Heart left ventricle (tissue), 13 donors: Measurements from ENCODE around the gene G6PD.
"Not testable (repeated sequence)": the region's sequence is repeated elsewhere in the genome, so short reads cannot be mapped to it uniquely, and the experiment has no call there.

Source experiments
- CTCF ChIP-seq, 12 donors: fragments of 200-600 bp; sonication (generic) in 4 of 12; IDR thresholded peaks; one replicate each; pipeline versions ENCODE4 v1.5.0 to v1.8.0; 2018 to 2022; ENCODE audit warnings: antibody characterized with exemption in 12 of 12, mild to moderate bottlenecking in 5 of 12
- POLR2A ChIP-seq, 2 donors: fragments of 450-650 bp; IDR thresholded peaks; one replicate each; pipeline ENCODE4 v1.6.1; 2017; ENCODE audit warnings: antibody characterized with exemption in 2 of 2, mild to moderate bottlenecking in 2 of 2, moderate library complexity in 2 of 2
- donor health status: ischemic (EF 13 %, LVEDD 7.1; RV severe dilation, severe dysfunction).
- donor health status: DM: no; HTN: yes; CAD: no.
- donor health status: DM: no; HTN: no; CAD: no.
- donor health status: ischemic (EF 25% LVEDD 6.9; RV normal size, moderate dysfunction).
- donor health status: ischemic (EF 25% LVEDD 5.7; RV mildly dilated, moderate dysfunction).
- donor health status: ischemic (EF 35%, LVEDD 5.7; RV mildly dilated, moderate dysfunction).
- donor health status: nonischemic (EF 11% LVEDD 7.7; RV severe dilation, severe dysfunction).
- donor health status: DM: yes; HTN: yes; CAD: no.
- donor health status: PGD.
- donor health status: ischemic (EF 29% LVEDD 5.4; RV normal size, mild dysfunction).
- donor health status: nonischemic (EF 23%, LVEDD 6.1; RV moderate dilation, normal function).

GRCh38 chrX:154540365-154540764 is 6.3 kb downstream of the G6PD start:
- TF ChIP-seq CTCF, POLR2A (IDR thresholded peaks at IDR 0.05): not testable (repeated sequence)
